ENCODE data around the gene VAPA.

Gene VAPA

GRCh38 chr18:10003281-10003680, 89.5 kb downstream of the VAPA start:
- no peak for DNase-seq (ENCODE audit: low read depth in 2 of 2)

GRCh38 chr18:10003866-10004265, 90.0 kb downstream of the VAPA start:
- no peak for DNase-seq (ENCODE audit: low read depth in 2 of 2)

- DNase-seq (ENCODE audit: low read depth in 2 of 2), result no peak
Measured at GRCh38 chr18:10006311-10006893, 92.6 kb downstream of the VAPA start.

- no peak for DNase-seq (ENCODE audit: low read depth in 2 of 2)
Measured at GRCh38 chr18:10008006-10008647, 94.3 kb downstream of the VAPA start.

Data from stimulated activated CD8-positive, alpha-beta memory T cell treated with anti-CD3 and anti-CD28 coated beads, Interleukin-15, amount 100 ng/mL, for 48 hours (primary cell).